ENCODE results near the gene ABCA1. TPM values are rescaled to one million over a fixed set of nuclear protein-coding genes. Genes with fewer than 3 reads are reported as not detected.

Gene ABCA1
- total RNA-seq (2022; extraction: Qiagen RNA extraction): 3.1 to 4.6 TPM (median 3.3 TPM) in 5 replicates

GRCh38 chr9:104927912-104928740 lies at the start of gene ABCA1:
TSS of gene ABCA1 (minus strand) at chr9:104928155. CDS start at chr9:104903679, 24,476 bp downstream.

GRCh38 chr9:104747565-104748358 lies 180.2 kb downstream of the ABCA1 start, which contains the start of gene NIPSNAP3A:
TSS of gene NIPSNAP3A (plus strand) at chr9:104747683. CDS start at chr9:104747793, 110 bp downstream.

Other genes with a start within 250 kb of the ABCA1 start
- not detected in 5 replicates for gene OR13D1, start 233.6 kb downstream of the ABCA1 start, total RNA-seq (2022; extraction: Qiagen RNA extraction)
- gene NIPSNAP3A, start 180.5 kb downstream of the ABCA1 start, total RNA-seq (2022; extraction: Qiagen RNA extraction): 10.4 to 14.6 TPM (median 14.1 TPM) in 5 replicates
- gene NIPSNAP3B, start 164.0 kb downstream of the ABCA1 start, total RNA-seq (2022; extraction: Qiagen RNA extraction): 0.42 to 0.73 TPM (median 0.59 TPM) in 5 replicates